HG03095 (cell line): ENCODE results near the gene LPGAT1.

ENCODE experiments used
- ATAC-seq: cut with Tn5 transposase; IDR thresholded peaks from one replicate; pipeline ENCODE4 v1.9.1; 2021; ENCODE audit warnings: moderate library complexity; ENCODE audit not compliant: unreplicated experiment

LPGAT1 gene

DNA sequence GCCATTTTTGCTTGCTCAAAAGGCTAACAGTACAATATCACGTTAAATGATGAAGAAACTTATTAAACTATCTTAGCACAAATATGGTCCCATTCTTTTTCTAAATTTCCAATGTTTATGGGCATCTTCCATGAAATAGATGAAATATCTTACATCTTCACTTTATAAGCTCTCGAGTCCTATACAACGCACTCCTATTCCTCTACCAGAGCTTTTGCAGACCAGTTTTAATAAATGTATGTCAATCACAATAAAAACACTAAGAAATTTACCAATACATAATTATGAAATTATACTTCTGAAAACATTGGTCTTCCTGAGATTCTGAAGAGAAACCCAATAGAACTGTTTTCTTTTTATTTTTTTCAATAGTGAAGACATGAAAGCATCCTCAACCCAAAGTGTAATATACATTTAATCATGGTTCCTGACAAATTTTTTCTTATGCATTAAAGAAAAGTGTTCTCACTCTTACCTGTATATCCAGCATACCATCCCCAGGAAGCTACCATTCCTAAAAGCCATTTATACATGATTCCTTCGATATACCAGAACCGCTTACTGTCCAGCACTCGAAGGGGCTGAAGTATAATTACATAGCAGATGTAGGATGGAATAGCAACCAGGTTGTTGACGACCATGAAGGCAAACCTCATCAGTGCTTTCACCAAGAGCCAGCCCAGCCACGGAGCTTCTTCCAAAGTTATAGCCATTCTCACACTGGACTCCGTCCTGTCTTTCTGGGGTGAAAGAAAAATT lies 1.8 kb downstream of the LPGAT1 start:
- ATAC-seq, result no peak

DNA sequence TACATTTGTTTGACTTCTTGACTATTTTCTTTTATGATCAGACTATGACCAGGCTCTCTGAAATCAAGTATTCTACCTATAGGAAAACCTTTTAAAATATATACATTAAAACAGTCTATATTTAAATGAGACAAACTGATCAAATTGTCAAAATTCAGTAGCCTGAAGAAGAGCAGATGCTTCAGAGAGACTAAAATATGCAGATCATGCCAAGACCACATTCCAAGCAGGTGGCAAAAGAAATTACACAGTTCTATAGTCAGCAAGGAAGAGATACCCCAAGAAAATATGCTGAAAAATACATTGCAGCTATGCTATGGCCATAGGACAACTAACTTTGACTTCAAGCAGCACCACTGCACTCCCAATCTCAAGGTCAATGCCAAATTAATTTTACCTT lies 3.5 kb downstream of the LPGAT1 start:
- ATAC-seq, result no peak

DNA sequence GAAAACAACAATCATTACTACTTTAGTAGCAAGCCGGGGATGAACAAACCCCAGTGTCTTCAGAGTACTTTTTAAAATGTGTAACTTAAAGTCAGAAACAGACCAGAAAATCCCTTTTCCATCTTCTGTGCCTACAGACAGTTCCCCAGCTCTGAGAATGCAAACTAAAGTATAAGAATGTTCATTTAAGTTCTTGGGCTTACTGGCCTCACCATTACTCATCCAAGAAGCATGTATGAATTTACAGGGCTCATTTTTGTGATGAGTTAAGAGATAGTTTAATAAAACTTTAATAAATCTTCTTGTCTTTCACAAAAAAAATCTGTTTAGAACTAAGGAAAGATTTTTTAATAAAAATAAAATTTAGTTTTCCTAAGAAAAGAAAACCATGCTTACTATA lies 4.6 kb downstream of the LPGAT1 start:
- ATAC-seq, result no peak

DNA sequence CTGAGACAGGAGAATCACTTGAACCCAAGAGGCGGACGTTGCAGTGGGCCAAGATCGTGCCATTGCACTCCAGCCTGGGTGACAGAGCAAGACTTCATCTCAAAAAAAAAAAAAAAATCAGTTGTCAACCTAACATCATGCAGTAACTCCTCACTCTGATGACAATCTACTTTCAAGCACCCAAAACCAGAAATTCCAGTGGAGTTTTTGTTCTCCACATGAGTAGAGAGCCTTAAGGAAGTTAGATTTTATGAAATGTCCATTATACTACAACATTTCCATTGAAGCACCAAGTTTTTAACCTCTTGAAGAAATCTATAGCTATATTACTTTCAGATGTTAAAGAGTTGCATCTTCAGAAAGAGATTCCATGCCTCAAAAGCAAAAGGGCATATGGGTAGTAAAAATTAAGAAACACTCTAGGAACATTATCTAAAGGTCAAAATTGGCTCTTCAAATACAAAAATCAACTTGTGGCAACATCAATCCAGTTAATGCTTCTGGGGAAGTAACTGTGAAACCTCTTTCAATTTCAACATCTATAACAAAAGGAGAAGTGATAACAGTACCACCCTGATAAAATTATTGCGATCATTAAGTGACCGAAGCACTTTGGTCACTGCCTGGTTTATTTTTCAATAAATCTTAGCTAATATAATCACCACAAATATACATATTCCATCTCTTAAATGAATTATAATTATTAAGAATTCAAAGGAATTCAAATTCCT lies 7.7 kb downstream of the LPGAT1 start:
- ATAC-seq, result no peak

DNA sequence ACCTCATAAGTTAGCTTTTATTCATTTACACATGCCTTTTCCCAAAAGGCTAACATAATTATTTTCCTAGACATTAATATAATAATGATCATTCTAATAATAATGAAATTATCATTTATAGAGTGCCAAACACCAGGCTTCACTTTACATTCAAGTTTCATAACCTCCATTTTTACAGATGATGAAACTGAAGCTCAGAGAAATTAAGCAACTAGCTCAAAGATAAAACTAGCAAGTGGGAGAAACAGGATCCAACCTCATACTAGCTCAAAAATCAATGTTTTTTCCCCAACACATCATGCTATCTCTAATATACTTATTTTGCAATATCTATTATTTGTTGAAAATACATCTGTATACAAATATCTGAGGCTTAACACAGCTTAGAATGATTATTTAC lies 14.0 kb downstream of the LPGAT1 start:
- ATAC-seq, result no peak

DNA sequence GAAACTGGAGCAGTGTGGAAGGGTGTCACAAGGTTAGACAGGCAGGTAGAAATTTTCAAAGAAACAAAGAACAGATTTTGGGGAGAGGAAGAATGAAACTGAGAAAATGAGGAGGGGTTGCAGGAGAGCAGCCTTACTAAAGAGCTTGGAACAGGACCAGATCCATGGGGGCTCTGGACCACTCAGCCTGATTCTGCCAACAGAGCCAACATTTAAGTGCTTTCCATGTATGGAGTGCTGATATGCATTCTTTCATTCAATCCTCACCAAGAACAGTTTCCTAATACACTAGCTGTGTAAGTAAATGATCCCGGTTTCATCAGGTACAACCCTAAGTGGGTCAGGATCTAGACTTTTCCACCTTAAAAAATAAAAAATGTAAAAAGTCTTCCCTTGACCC lies 16.2 kb downstream of the LPGAT1 start:
- ATAC-seq, result no peak

DNA sequence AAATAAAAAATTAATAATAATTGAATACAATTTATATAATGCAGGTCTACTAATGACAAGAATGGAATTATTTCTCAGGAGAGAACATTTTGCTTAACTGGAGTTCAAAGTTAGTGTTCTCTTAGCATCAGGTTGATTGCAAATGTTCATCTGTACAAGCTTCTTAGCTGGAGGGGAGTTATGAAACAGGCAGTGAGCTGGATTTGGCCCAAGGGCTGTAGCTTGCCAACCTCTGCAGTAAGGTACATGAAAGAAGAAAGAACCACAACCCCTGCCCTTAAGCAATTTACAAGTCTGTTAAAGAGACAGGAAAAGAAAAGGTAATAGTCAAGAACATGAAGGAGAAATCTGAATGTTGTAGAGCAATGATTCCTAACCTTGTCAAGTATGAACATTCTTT lies 17.0 kb downstream of the LPGAT1 start:
- no peak for ATAC-seq

DNA sequence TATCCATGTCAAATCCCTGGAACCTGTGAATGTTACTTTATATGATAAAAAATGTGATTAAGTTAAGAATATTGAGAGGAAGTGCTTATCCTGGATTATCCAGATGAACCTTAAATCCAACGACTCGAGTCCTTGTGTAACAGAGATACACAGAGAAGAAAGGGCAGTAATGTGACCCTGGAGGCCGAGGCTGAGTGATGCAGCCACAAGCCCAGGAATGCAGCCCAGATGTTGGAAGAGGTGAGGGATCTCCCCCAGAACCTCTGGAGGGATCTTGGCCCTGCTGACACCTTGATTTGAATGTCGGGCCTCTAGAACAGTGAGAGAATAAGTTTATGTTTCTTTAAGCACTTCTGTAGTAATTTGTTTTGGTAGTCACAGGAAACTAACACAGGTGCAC lies 18.0 kb downstream of the LPGAT1 start:
- ATAC-seq, result no peak

DNA sequence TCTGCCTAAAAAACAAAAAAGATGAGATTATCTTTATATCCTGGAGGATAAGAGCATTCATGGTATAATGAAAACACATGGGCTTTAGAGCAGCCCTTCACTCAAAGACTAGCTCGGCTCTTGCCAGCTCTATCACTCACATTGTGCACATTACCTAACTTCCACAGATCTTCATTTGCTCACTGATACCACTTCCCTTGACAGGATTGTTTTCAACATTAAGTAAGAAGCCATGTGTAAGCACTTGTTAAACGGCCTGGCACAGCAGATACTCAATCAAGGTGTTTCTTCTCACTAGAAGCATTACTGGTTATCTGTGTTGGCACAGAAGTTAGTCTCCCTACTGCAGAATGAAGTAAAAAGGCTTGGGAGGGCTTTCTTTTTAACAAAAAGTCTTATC lies 18.7 kb downstream of the LPGAT1 start:
- no peak for ATAC-seq

DNA sequence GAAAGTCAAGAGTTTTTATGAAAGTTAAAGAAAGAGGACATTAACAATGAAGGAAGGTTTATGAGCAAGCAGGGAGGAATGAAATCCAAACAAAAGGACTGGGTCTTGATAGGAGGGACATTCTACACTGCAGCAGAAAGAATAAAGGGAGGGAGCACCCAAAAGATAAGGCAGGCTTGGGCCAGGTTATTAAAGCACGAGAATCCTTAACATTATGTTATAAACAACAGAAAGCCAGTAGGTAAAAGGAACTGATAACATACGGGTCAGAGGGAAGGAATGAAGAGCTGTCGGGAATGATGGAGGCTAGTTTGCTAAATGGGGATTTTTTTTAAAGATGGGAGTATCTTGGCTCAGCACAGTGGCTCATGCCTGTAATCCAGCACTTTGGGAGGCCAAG lies 19.4 kb downstream of the LPGAT1 start:
- no peak for ATAC-seq

DNA sequence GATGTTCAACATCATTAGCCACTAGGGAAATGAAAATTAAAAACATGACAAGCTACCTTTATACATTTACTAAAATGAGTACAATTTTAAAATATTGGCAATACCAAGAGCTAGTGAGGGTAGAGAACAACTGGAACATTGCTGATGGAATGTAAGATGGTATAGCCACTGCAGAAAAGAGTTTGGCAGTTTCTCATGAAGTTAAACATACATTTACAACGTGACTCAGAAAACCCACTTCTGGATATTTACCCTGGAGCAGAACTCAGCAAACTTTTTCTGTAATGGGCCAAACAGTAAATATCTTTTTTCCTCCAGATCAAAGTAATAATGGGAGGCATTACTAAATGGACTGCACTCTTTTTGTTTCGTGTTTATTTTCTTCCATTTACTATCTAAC lies 22.1 kb downstream of the LPGAT1 start:
- ATAC-seq, result no peak

DNA sequence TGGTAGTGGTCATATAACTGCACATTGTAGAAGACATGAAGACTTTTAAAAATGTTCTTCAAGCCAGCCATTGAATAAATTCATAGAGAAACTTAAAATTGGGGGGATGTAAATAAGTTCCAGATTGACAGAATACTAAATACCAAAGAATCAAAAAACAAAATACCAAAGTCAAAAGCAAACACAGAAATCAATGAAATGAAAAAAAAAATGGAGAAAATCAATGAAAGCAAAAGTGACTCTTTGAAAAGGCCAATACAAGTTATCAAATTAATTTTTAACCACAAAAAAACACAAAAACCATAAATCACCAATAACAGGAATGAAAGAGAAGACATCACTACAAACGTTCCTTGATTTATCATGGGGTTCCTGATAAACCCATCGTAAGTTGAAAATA lies 25.6 kb downstream of the LPGAT1 start:
- ATAC-seq, result no peak

DNA sequence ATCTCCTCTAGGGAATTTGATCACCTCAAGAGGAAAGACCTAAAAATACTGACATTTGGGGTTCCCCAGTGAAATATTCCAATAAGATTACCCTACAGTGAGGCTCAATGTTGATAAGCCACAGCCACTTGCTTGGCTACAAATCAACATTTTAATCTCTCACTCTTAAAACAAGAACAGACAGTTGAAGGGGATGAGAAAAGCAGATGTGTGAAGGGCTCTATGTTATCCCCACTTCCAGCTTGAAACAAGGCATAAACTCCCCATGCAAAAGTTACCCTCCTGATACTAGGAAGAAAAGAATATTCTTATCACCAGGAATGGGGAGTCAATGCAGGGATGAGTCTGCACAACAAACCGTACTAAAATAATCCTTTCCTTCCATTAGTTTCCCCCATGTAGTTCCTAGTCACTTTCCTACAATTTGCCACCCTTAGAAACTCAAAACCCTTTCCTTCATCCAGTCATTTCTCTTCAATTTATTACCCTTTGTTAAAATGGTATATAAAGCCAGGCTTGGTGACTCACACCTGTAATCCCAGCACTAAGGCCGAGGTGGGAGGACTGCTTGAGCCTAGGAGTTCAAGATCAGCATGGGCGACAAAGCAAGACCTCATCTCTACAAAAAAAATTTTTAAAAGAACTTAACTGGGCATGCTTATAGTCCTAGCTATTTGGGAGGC lies 29.5 kb downstream of the LPGAT1 start:
- no peak for ATAC-seq

DNA sequence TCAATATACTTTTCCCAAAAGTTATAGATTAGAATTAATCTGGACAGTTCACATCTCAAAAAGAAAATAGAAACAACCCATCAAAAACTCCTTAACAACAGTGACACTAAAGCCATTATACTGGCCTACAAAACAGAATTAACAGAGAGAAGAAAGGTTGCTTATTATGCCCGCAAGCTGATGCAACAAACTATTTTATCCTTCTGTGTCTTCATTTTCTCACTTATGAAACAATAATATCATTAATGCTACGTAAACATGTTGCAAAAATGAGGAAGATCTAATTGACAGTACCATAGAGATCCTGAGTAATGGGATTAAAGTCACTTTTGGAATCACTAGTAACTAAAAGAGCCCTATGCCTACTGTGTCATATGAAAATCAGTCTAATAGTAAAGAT lies 32.6 kb downstream of the LPGAT1 start:
- ATAC-seq, result no peak

DNA sequence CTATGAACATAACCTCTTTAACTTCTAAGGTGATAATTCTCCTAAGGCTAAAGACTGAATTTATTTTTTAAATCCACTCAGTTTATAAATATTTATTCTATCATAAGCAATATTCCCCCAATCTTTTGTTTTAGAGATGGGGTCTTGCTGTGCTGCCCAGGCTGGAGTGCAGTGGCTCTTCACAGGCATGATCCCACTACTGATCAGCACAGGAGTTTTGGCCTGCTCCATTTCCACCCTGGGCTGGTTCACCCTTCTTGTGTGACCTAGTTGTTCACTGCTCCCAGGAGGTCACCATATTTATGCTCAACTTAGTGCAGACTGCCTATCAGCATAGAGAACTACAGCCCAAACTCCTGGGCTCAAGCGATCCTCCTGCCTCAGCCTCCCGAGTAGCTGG lies 38.6 kb downstream of the LPGAT1 start:
- no peak for ATAC-seq

DNA sequence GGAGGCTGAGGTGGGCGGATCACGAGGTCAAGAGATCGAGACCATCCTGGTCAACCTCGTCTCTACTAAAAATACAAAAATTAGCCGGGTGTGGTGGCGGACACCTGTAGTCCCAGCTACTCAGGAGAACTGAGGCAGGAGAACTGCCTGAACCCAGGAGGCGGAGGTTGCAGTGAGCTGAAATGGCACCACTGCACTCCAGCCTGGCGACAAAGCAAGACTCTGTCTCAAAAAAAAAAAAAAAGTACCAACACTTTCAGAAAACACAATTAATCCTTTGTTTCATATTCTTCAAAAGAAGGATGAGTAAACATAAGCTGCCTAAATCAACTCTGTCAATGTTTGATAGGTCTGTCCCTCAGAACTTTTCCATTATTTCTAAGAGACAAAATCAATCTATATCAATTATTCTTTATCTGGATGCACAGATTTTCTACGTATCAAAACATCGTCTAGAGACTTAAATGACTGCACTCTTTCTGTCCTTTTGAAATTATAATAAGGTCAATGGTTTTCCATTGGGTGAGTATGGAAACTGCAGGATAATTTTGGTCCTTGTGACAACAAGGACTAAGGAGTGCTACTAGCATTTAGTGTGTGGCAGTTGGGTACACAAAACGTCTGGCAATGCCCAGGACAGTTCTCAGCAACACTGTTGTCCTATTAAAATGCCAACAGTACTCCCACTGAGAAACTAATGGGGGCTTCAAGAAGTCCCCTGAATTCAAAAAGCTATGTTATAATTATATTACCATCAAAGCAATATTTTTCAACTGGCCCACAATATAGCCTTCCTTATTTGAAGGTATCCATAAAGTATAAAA lies 40.7 kb downstream of the LPGAT1 start:
- ATAC-seq, result no peak

DNA sequence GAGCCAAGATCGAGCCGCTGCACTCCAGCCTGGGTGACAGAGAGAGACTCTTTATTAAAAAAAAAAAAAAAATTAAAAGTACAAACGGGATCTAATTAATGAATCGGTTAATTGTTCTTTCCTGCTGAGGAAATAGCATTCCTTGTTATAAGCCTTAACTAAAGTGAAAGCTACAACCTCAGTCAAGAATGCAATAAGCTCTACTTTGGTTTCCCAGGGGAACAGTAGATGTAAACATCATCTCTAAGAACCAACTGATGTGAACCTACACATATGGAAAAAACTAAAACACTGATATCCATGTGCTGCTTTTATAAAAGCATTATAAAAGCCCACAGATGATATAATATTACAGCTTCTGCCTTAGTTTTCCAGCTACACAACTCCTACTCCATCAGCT lies 41.9 kb downstream of the LPGAT1 start:
- no peak for ATAC-seq

DNA sequence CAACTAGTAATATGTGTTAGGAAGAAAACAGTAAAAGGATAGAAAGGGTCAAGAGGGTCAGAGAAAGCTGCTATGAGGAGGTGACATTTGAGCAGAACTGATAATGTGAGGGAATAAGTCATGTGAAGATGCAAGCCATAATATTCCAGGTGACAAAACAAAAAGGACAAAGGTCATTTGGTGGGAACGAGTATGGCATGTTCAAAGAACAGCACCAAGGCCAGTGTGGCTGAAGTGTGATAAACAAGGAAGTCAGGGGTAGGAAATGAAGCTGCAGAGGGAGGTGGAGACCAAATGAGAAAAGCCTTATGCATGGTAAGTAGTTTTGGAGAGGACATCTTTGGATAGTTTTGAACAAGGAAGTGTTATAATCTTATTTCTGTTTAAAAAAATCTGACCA lies 46.7 kb downstream of the LPGAT1 start:
- no peak for ATAC-seq

DNA sequence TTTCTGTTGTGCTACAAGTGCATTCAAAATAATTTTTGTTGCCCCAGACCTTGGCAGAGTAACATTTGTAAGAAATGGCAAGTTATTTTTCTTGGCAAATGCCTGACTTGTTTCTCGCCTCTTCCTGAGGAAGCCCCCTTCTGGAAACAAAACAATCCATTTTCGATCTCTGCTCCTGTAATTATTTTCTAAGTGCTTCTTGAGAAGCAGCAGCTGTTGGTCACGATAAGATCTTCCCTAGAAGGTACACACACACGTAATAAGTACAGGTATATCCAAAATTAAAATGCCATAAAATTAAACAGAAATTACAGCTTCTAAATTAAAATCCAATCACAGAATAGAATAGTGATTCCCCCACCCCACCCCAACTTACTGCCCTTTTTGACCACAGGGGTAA lies 47.3 kb downstream of the LPGAT1 start:
- ATAC-seq, result no peak

DNA sequence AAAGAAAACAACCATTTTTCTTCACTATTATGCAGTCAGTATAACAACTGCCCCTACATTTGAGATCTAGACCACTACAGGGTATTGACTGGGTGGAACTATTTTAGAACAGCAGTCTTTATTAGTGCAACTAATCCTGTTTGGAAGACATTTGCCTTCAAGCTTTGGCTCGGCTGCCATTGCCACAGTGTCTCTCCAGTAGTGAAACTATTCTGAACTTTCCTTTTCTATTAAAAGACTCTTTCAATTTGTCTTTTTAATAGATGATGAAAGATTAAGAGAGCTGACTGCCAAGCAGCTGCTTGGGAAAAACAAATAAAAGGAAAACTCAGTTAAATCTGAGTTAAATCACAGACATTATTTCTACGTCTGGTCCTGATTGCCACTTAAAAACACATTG lies 49.3 kb downstream of the LPGAT1 start:
- ATAC-seq, result no peak

DNA sequence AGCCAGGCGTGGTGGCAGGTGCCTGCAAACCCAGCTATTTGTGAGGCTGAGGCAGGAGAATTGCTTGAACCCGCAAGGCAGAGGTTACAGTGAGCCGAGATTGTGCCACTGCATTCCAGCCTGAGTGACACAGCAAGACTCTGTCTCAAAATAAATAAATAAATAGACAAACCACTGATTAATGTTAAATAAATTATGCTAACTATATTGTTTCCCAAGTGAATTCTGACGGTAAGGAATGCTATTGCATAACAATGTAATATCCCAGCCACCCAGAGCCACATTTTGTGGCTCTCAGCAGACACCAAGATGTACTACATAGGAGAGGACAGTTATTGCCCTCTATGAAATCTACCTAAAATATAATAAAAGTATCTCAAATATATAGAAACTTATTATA lies 55.4 kb downstream of the LPGAT1 start:
- ATAC-seq, result no peak
